WTC11 (cell line): ENCODE results near the gene TMEM150B. TPM values are rescaled to one million over a fixed set of nuclear protein-coding genes. Genes with fewer than 3 reads are reported as not detected.
A peak's percentile ranks its signal among the peaks of the same experiment; 100 is the strongest.

Experiments
- ATAC-seq: fragments of 200-7000 bp; cut with Tn5 transposase; 2 replicates; pipeline ENCODE4 v1.10.0; 2021; ENCODE audit warnings: mild to moderate bottlenecking, moderate library complexity
- CTCF ChIA-PET: fragments of 300-600 bp; sonication (Branson Sonifier 250); formaldehyde crosslinking; loops from one replicate; lab custom pipeline; 2021; ENCODE audit warnings: antibody characterized with exemption; lab: Charles Lee
- POLR2A ChIA-PET: fragments of 350-600 bp; sonication (Branson Sonifier 250); formaldehyde crosslinking; loops from one replicate; lab custom pipeline; 2021; ENCODE audit warnings: antibody characterized with exemption; lab: Charles Lee
- DNase-seq: peaks from one replicate; pipeline ENCODE4 v3.0.0; 2021; ENCODE audit warnings: low spot score
- H3K27ac Mint-ChIP-seq: 2 replicates; pipeline ENCODE4 v1.8.0; 2021; ENCODE audit warnings: mixed read lengths
- H3K27me3 Mint-ChIP-seq: 2 replicates; pipeline ENCODE4 v1.8.0; 2021; ENCODE audit warnings: low read depth, mild to moderate bottlenecking, moderate library complexity, mixed read lengths
- H3K36me3 Mint-ChIP-seq: 2 replicates; pipeline ENCODE4 v1.8.0; 2021; ENCODE audit warnings: mixed read lengths
- H3K4me1 Mint-ChIP-seq: 2 replicates; pipeline ENCODE4 v1.8.0; 2022; ENCODE audit warnings: mixed read lengths
- H3K4me3 Mint-ChIP-seq: 2 replicates; pipeline ENCODE4 v1.8.0; 2021; ENCODE audit warnings: mild to moderate bottlenecking, moderate library complexity, mixed read lengths
- H3K9me3 Mint-ChIP-seq: 2 replicates; pipeline ENCODE4 v1.8.0; 2021; ENCODE audit warnings: mixed read lengths
- ATF1 ChIP-seq: sonication (generic); formaldehyde crosslinking; IDR thresholded peaks from 2 replicates; pipeline ENCODE4 v1.8.1; 2023; ENCODE audit warnings: mild to moderate bottlenecking, moderate library complexity, missing genetic modification reagents
- HMGA2 ChIP-seq: fragments of 250-450 bp; sonication (Bioruptor Pico); IDR thresholded peaks from 2 replicates; pipeline ENCODE4 v1.4.0; 2021; ENCODE audit warnings: mild to moderate bottlenecking, moderate library complexity
- NFE2L1 ChIP-seq: sonication (generic); formaldehyde crosslinking; IDR thresholded peaks from 2 replicates; pipeline ENCODE4 v1.8.1; 2023; ENCODE audit warnings: missing genetic modification reagents
- ZNF138 ChIP-seq: sonication (generic); formaldehyde crosslinking; conservative IDR thresholded peaks from 2 replicates; pipeline ENCODE4 v1.8.1; 2022; ENCODE audit warnings: mild to moderate bottlenecking, moderate library complexity, missing genetic modification reagents
- ZNF396 ChIP-seq: fragments of 250-450 bp; sonication (Bioruptor Pico); IDR thresholded peaks from 2 replicates; pipeline ENCODE4 v1.8.0; 2021; ENCODE audit warnings: mild to moderate bottlenecking, moderate library complexity, borderline replicate concordance
- total RNA-seq: library from RNA; stranded (reverse); gene quantifications from 3 replicates; pipeline ENCODE4 v1.2.3, GENCODE V29; 2021
- TF ChIP-seq, protein P1 (sequence below): sonication (generic); formaldehyde crosslinking; IDR thresholded peaks from 2 replicates; pipeline ENCODE4 v1.8.0; 2022; ENCODE audit warnings: mild to moderate bottlenecking, missing genetic modification reagents
- TF ChIP-seq, protein P2 (sequence below): sonication (generic); formaldehyde crosslinking; IDR thresholded peaks from 2 replicates; pipeline ENCODE4 v1.8.1; 2023; ENCODE audit warnings: mild to moderate bottlenecking, missing genetic modification reagents
- TF ChIP-seq, protein P3 (sequence below): fragments of 250-450 bp; sonication (Bioruptor Pico); IDR thresholded peaks from 2 replicates; pipeline ENCODE4 v1.9.0; 2021; ENCODE audit warnings: mild to moderate bottlenecking, borderline replicate concordance
- TF ChIP-seq, protein P4 (sequence below): sonication (generic); formaldehyde crosslinking; IDR thresholded peaks from 2 replicates; pipeline ENCODE4 v1.8.1; 2023; ENCODE audit warnings: mild to moderate bottlenecking, missing genetic modification reagents, borderline replicate concordance
- TF ChIP-seq, protein P5 (sequence below): fragments of 250-450 bp; sonication (Bioruptor Pico); IDR thresholded peaks from 2 replicates; pipeline ENCODE4 v1.9.0; 2021; ENCODE audit warnings: moderate library complexity, mild to moderate bottlenecking, inconsistent platforms, borderline replicate concordance

TMEM150B gene
- total RNA-seq, 1 experiment from 2014 or later, result 0.44 TPM

DNA sequence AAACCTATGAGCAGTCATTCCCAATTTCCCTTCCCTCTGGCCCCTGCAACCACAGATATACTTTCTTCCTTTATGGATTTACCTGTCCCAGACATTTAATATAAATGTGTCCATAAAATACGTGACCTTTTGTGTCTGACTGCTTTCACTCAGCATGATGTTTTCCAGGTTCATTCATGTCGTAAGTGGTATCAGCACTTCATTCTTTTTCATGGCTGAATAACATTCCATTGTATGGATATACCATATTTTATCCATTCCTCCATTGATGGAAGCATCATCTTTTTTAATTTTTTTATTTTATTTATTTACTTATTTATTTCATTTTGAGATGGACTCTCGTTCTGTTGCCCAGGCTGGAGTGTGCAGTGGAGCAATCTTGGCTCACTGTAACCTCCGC lies 58.3 kb downstream of the TMEM150B start:
- Mint-ChIP-seq H3K4me3 (no peak overlapping the region), H3K36me3 (peaks cover 13% of the 10 kb centered on the region), H3K27me3 (no peaks in the 10 kb centered on the region), H3K9me3 (peaks cover 16% of the 10 kb centered on the region), H3K27ac (no peak overlapping the region), H3K4me1 (0 out of 2 replicates have a peak, but pooled peaks cover 3% of the 10 kb centered on the region)
- CTCF ChIA-PET, result no interaction called here
- TF ChIP-seq, protein P1, sequence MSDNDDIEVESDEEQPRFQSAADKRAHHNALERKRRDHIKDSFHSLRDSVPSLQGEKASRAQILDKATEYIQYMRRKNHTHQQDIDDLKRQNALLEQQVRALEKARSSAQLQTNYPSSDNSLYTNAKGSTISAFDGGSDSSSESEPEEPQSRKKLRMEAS, result no peak
- TF ChIP-seq, protein P2, sequence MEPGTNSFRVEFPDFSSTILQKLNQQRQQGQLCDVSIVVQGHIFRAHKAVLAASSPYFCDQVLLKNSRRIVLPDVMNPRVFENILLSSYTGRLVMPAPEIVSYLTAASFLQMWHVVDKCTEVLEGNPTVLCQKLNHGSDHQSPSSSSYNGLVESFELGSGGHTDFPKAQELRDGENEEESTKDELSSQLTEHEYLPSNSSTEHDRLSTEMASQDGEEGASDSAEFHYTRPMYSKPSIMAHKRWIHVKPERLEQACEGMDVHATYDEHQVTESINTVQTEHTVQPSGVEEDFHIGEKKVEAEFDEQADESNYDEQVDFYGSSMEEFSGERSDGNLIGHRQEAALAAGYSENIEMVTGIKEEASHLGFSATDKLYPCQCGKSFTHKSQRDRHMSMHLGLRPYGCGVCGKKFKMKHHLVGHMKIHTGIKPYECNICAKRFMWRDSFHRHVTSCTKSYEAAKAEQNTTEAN (CRISPR knock-in tag), result no peak
- TF ChIP-seq HMGA2 (CRISPR knock-in tag) (no peak), ZNF396 (CRISPR knock-in tag) (no peak)
- TF ChIP-seq, protein P3, sequence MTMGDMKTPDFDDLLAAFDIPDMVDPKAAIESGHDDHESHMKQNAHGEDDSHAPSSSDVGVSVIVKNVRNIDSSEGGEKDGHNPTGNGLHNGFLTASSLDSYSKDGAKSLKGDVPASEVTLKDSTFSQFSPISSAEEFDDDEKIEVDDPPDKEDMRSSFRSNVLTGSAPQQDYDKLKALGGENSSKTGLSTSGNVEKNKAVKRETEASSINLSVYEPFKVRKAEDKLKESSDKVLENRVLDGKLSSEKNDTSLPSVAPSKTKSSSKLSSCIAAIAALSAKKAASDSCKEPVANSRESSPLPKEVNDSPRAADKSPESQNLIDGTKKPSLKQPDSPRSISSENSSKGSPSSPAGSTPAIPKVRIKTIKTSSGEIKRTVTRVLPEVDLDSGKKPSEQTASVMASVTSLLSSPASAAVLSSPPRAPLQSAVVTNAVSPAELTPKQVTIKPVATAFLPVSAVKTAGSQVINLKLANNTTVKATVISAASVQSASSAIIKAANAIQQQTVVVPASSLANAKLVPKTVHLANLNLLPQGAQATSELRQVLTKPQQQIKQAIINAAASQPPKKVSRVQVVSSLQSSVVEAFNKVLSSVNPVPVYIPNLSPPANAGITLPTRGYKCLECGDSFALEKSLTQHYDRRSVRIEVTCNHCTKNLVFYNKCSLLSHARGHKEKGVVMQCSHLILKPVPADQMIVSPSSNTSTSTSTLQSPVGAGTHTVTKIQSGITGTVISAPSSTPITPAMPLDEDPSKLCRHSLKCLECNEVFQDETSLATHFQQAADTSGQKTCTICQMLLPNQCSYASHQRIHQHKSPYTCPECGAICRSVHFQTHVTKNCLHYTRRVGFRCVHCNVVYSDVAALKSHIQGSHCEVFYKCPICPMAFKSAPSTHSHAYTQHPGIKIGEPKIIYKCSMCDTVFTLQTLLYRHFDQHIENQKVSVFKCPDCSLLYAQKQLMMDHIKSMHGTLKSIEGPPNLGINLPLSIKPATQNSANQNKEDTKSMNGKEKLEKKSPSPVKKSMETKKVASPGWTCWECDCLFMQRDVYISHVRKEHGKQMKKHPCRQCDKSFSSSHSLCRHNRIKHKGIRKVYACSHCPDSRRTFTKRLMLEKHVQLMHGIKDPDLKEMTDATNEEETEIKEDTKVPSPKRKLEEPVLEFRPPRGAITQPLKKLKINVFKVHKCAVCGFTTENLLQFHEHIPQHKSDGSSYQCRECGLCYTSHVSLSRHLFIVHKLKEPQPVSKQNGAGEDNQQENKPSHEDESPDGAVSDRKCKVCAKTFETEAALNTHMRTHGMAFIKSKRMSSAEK (CRISPR knock-in tag), result no peak
- TF ChIP-seq, protein P4, sequence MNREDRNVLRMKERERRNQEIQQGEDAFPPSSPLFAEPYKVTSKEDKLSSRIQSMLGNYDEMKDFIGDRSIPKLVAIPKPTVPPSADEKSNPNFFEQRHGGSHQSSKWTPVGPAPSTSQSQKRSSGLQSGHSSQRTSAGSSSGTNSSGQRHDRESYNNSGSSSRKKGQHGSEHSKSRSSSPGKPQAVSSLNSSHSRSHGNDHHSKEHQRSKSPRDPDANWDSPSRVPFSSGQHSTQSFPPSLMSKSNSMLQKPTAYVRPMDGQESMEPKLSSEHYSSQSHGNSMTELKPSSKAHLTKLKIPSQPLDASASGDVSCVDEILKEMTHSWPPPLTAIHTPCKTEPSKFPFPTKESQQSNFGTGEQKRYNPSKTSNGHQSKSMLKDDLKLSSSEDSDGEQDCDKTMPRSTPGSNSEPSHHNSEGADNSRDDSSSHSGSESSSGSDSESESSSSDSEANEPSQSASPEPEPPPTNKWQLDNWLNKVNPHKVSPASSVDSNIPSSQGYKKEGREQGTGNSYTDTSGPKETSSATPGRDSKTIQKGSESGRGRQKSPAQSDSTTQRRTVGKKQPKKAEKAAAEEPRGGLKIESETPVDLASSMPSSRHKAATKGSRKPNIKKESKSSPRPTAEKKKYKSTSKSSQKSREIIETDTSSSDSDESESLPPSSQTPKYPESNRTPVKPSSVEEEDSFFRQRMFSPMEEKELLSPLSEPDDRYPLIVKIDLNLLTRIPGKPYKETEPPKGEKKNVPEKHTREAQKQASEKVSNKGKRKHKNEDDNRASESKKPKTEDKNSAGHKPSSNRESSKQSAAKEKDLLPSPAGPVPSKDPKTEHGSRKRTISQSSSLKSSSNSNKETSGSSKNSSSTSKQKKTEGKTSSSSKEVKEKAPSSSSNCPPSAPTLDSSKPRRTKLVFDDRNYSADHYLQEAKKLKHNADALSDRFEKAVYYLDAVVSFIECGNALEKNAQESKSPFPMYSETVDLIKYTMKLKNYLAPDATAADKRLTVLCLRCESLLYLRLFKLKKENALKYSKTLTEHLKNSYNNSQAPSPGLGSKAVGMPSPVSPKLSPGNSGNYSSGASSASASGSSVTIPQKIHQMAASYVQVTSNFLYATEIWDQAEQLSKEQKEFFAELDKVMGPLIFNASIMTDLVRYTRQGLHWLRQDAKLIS (CRISPR knock-in tag), result no peak
- POLR2A ChIA-PET, result no interaction called here
- ATAC-seq (no peak), DNase-seq (no peak)

DNA sequence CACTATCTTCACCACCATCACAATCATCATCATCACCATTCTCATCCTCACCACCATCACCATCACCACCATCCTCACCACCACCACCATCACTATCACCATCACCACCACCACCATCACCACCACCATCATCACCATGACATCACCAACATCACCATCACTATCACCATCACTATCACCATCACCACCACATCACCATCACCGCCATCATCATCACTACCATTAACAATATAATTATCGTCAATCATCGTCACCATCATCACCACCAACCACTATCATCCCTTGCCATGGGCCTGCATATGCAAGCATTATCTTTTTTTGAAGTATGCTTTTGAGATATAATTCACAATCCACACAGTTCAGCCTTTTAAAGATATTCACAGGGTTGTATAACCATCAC lies 58.7 kb downstream of the TMEM150B start:
- H3K4me1 Mint-ChIP-seq, result 0 out of 2 replicates have a peak, but pooled peaks cover 3% of the 10 kb centered on the region
- TF ChIP-seq, protein P5, sequence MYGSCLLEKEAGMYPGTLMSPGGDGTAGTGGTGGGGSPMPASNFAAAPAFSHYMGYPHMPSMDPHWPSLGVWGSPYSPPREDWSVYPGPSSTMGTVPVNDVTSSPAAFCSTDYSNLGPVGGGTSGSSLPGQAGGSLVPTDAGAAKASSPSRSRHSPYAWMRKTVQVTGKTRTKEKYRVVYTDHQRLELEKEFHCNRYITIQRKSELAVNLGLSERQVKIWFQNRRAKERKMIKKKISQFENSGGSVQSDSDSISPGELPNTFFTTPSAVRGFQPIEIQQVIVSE (CRISPR knock-in tag), result no peak
- no peak for TF ChIP-seq HMGA2 (CRISPR knock-in tag)
- TF ChIP-seq, protein P4 (CRISPR knock-in tag), result no peak
- 0 out of 2 replicates have a peak, but pooled peaks have one; percentile 28 for TF ChIP-seq NFE2L1 (CRISPR knock-in tag)
- TF ChIP-seq ATF1 (CRISPR knock-in tag), result no peak
- no peak for TF ChIP-seq ZNF138 (CRISPR knock-in tag)
- TF ChIP-seq, all 79 proteins: peak for 1
- ChIA-PET POLR2A (no interaction called here), CTCF (no interaction called here)
- Mint-ChIP-seq H3K9me3 (peaks cover 16% of the 10 kb centered on the region), H3K27ac (no peak overlapping the region), H3K27me3 (no peaks in the 10 kb centered on the region), H3K36me3 (peaks cover 13% of the 10 kb centered on the region), H3K4me3 (no peak overlapping the region)
- DNase-seq (no peak), ATAC-seq (no peak)
